Activated CD4-positive, alpha-beta T cell treated with anti-CD3 and anti-CD28 coated beads, Interleukin-10, Interleukin-2, amounts not matched to agents 100 ng/mL and 50 ng/mL, durations not matched to agents 16 hours and 8 hours (primary cell): ENCODE data around the gene CXCL3.

Experiments used
- DNase-seq: peaks from one replicate; pipeline ENCODE4 v3.0.0-alpha.2; 2020

The CXCL3 gene

DNA sequence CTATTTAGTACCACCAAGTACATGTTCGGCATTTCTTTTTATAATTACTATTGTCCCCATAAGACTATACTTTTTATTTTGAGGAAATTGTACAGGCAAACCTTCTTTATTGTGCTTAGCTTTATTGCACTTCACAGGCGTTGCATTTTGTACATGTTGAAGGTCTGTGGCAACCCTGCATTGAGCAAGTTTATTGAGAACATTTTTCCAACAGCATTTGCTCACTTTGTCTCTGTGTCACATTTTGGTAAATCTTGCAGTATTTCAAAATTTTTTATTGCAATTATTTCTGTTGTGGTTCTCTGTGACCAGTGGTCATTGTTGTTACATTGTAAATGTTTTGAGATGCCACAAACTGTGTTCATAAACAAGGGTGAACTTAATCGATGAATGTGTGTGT, 29.2 kb downstream of the CXCL3 start:
- no peak for DNase-seq

DNA sequence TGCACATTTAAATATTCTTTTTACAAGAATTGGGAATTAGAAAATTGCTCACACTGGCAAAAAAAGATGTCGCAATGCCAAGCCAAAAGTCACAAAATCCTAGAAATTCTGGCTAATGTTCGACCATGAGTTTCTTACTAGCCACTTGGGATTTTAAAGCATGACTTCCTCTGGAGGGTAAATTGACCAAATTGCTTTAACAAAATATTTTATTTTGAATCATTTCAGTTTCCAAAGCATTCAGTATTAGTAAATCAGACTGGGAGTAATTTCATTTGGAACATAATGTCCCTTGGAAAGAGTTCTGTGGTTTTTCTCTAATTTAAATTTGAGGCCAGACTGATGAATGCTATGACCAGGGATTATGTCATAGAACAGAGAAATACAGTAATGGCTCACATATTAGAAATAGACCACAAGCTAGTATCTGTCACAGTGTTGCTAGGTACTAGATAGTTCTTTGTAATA, 32.4 kb downstream of the CXCL3 start:
- no peak for DNase-seq

- DNase-seq: no peak
These were observed 33.0 kb downstream of the CXCL3 start for GRCh38 chr4:74005528-74005927.

- no peak for DNase-seq
These were observed 33.8 kb downstream of the CXCL3 start for GRCh38 chr4:74004668-74005067.

- no peak for DNase-seq
These were observed 38.2 kb downstream of the CXCL3 start for GRCh38 chr4:74000301-74000700.

- DNase-seq: no peak
These were observed 40.2 kb downstream of the CXCL3 start, which contains the start of gene CXCL5 for GRCh38 chr4:73998040-73999011. Gene CXCL5 (minus strand): TSS chr4:73998677. CDS start chr4:73998581, 96 bp downstream.

- DNase-seq: no peak
These were observed 46.4 kb downstream of the CXCL3 start for GRCh38 chr4:73992050-73992449.

GRCh38 chr4:73991742-73992000, 46.8 kb downstream of the CXCL3 start:
- DNase-seq: no peak

- DNase-seq: no peak
These were observed 47.3 kb downstream of the CXCL3 start for GRCh38 chr4:73990988-73991741.

DNA sequence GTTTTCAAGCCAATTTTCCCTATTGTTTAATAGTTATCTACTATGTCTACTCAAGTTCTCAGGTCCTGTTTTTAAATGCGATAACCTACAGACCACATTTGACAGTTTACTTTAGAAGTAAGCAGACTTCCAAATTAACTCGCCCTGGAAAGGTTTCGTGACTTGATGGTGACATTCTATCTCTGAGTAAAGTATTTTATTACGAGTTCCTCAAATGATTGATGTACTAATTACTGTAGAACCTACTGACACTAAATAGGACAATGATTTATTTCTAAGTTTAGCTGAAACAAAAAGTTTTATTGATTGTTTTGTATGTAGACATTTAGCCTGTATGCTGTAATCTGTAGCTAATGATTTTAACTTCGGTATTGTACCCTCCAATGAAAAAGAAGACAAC, 48.6 kb downstream of the CXCL3 start:
- no peak for DNase-seq

- no peak for DNase-seq
These were observed 49.5 kb downstream of the CXCL3 start for GRCh38 chr4:73989031-73989430.

GRCh38 chr4:73988061-73988460, 50.4 kb downstream of the CXCL3 start, which contains the start of gene PPBP:
Gene PPBP (minus strand): TSS chr4:73988190. CDS start chr4:73988103, 87 bp downstream.
- no peak for DNase-seq
